Measurements from ENCODE around the gene ADAM22.
"Not testable (repeated sequence)": the region's sequence is repeated elsewhere in the genome, so short reads cannot be mapped to it uniquely, and the experiment has no call there.

Gene ADAM22

GRCh38 chr7:88151119-88151790 is 217.2 kb downstream of the ADAM22 start:
- H3K36me3 ChIP-seq (ENCODE audit: insufficient read depth, low read length): no peaks in the 10 kb centered on the region
- TF ChIP-seq FOXP2 (optimal IDR thresholded peaks at IDR 0.05; ENCODE audit: control extremely low read depth, extremely low read length, insufficient read depth) (no peak), EZH2 (IDR thresholded peaks at IDR 0.05) (no peak), POLR2AphosphoS5 (IDR thresholded peaks at IDR 0.05; ENCODE audit: borderline replicate concordance, low read depth, low read length) (no peak)
- no peak overlapping the region for H3K27ac ChIP-seq
- no peaks in the 10 kb centered on the region for H3K9me3 ChIP-seq (ENCODE audit: low read depth, low read length)
- no peak overlapping the region for H3K9ac ChIP-seq (ENCODE audit: insufficient read length)
- no peak overlapping the region for H3K4me3 ChIP-seq
- no peak for DNase-seq (ENCODE audit: low read depth, low spot score)

GRCh38 chr7:88153378-88153777 is 219.3 kb downstream of the ADAM22 start:
- TF ChIP-seq FOXP2 (optimal IDR thresholded peaks at IDR 0.05; ENCODE audit: control extremely low read depth, extremely low read length, insufficient read depth) (no peak), POLR2AphosphoS5 (IDR thresholded peaks at IDR 0.05; ENCODE audit: borderline replicate concordance, low read depth, low read length) (no peak), EZH2 (IDR thresholded peaks at IDR 0.05) (no peak)
- Histone ChIP-seq H3K4me3 (no peak overlapping the region), H3K36me3 (ENCODE audit: insufficient read depth, low read length) (peaks cover 5% of the 10 kb centered on the region; the same call in 1 of the 2 replicates), H3K9ac (ENCODE audit: insufficient read length) (no peak overlapping the region), H3K9me3 (ENCODE audit: low read depth, low read length) (no peaks in the 10 kb centered on the region), H3K27ac (no peak overlapping the region)
- no peak for DNase-seq (ENCODE audit: low read depth, low spot score)

DNA sequence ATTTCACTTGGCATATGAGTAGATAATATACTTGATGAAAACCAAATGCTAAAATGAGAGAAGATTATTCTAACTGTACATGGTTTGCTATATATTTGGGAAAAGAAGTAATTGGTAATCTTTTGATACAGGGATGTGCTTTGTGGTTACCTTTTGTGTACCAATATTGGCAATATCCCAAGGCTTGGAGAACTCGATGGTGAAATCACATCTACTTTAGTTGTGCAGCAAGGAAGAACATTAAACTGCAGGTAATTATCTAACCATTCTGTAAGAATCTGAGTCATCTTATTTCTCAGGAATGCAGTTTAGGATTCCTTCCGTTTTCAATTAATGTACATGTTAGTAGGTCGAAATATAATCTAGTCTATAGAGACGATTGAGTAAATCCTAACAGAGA is 221.7 kb downstream of the ADAM22 start:
- TF ChIP-seq FOXP2 (optimal IDR thresholded peaks at IDR 0.05; ENCODE audit: control extremely low read depth, extremely low read length, insufficient read depth) (no peak), EZH2 (IDR thresholded peaks at IDR 0.05) (no peak), POLR2AphosphoS5 (IDR thresholded peaks at IDR 0.05; ENCODE audit: borderline replicate concordance, low read depth, low read length) (no peak)
- no peaks in the 10 kb centered on the region for H3K9me3 ChIP-seq (ENCODE audit: low read depth, low read length)
- H3K27ac ChIP-seq: no peak overlapping the region
- peaks cover 5% of the 10 kb centered on the region; the same call in 1 of the 2 replicates for H3K36me3 ChIP-seq (ENCODE audit: insufficient read depth, low read length)
- H3K4me3 ChIP-seq: no peak overlapping the region
- H3K9ac ChIP-seq (ENCODE audit: insufficient read length): no peak overlapping the region
- DNase-seq (ENCODE audit: low read depth, low spot score): no peak

DNA sequence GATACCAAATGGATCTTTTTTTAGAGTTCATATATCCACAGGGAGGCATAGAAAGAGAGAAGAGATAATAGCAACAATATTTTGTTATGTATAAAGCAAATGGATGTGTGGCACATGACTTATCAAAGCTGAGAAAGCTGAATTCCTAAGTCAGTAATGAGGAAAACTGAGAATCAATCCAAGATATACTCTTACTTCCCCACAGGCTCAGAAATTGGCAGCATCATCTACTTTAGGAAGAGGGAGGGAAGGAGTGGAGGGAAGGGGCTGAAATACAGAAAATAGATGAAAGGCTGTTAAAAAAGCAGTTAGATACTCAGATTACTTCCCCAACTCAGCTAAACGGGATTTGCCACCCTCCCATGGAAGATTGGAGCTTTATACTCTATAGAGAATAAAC is 222.3 kb downstream of the ADAM22 start:
- Histone ChIP-seq H3K36me3 (ENCODE audit: insufficient read depth, low read length) (peaks cover 5% of the 10 kb centered on the region; the same call in 1 of the 2 replicates), H3K27ac (no peak overlapping the region), H3K9me3 (ENCODE audit: low read depth, low read length) (no peaks in the 10 kb centered on the region; the same call in 1 of the 2 replicates), H3K9ac (ENCODE audit: insufficient read length) (no peak overlapping the region), H3K4me3 (no peak overlapping the region)
- no peak for DNase-seq (ENCODE audit: low read depth, low spot score)
- no peak for TF ChIP-seq FOXP2 (optimal IDR thresholded peaks at IDR 0.05; ENCODE audit: control extremely low read depth, extremely low read length, insufficient read depth)
- no peak for TF ChIP-seq POLR2AphosphoS5 (IDR thresholded peaks at IDR 0.05; ENCODE audit: borderline replicate concordance, low read depth, low read length)
- TF ChIP-seq EZH2 (IDR thresholded peaks at IDR 0.05): no peak

DNA sequence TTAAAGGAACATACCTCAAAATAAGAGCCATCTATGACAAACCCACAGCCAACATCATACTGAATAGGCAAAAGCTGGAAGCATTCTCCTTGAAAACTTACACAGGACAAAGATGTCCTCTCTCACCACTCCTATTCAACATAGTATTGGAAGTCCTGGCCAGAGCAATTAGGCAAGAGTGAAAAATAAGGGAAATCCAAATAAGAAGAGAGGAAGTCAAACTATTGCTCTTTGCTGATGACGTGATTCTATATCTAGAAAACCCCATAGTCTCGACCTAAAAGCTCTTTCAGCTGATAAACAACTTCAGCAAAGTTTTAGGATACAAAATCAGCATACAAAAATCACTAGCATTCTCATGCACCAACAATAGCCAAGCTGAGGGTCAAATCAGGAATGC is 225.7 kb downstream of the ADAM22 start:
- not testable (repeated sequence) for H3K36me3 ChIP-seq (ENCODE audit: insufficient read depth, low read length)

GRCh38 chr7:88165697-88166096 is 231.6 kb downstream of the ADAM22 start:
- DNase-seq (ENCODE audit: low read depth, low spot score): no peak

More for the DNA sequence above, 225.7 kb downstream of the ADAM22 start:
- not testable (repeated sequence) for DNase-seq (ENCODE audit: low read depth, low spot score); H3K9ac ChIP-seq (ENCODE audit: insufficient read length); H3K27ac ChIP-seq; H3K4me3 ChIP-seq; H3K9me3 ChIP-seq (ENCODE audit: low read depth, low read length)

GRCh38 chr7:88167223-88167622 is 233.2 kb downstream of the ADAM22 start:
- Histone ChIP-seq H3K36me3 (ENCODE audit: insufficient read depth, low read length) (no peaks in the 10 kb centered on the region), H3K9me3 (ENCODE audit: low read depth, low read length) (no peaks in the 10 kb centered on the region), H3K4me3 (no peak overlapping the region), H3K9ac (ENCODE audit: insufficient read length) (no peak overlapping the region), H3K27ac (no peak overlapping the region)
- no peak for TF ChIP-seq EZH2 (IDR thresholded peaks at IDR 0.05)
- TF ChIP-seq FOXP2 (optimal IDR thresholded peaks at IDR 0.05; ENCODE audit: control extremely low read depth, extremely low read length, insufficient read depth): no peak
- DNase-seq (ENCODE audit: low read depth, low spot score): no peak

More at GRCh38 chr7:88165697-88166096, 231.6 kb downstream of the ADAM22 start:
- Histone ChIP-seq H3K9ac (ENCODE audit: insufficient read length) (no peak overlapping the region), H3K27ac (no peak overlapping the region), H3K9me3 (ENCODE audit: low read depth, low read length) (no peaks in the 10 kb centered on the region; the same call in 1 of the 2 replicates), H3K4me3 (no peak overlapping the region), H3K36me3 (ENCODE audit: insufficient read depth, low read length) (no peaks in the 10 kb centered on the region)
- no peak for TF ChIP-seq EZH2 (IDR thresholded peaks at IDR 0.05)
- TF ChIP-seq POLR2AphosphoS5 (IDR thresholded peaks at IDR 0.05; ENCODE audit: borderline replicate concordance, low read depth, low read length): no peak
- no peak for TF ChIP-seq FOXP2 (optimal IDR thresholded peaks at IDR 0.05; ENCODE audit: control extremely low read depth, extremely low read length, insufficient read depth)

GRCh38 chr7:88167721-88168120 is 233.7 kb downstream of the ADAM22 start:
- TF ChIP-seq POLR2AphosphoS5 (IDR thresholded peaks at IDR 0.05; ENCODE audit: borderline replicate concordance, low read depth, low read length) (no peak), FOXP2 (optimal IDR thresholded peaks at IDR 0.05; ENCODE audit: control extremely low read depth, extremely low read length, insufficient read depth) (no peak), EZH2 (IDR thresholded peaks at IDR 0.05) (no peak)
- Histone ChIP-seq H3K27ac (no peak overlapping the region), H3K36me3 (ENCODE audit: insufficient read depth, low read length) (no peaks in the 10 kb centered on the region), H3K9ac (ENCODE audit: insufficient read length) (no peak overlapping the region), H3K9me3 (ENCODE audit: low read depth, low read length) (no peaks in the 10 kb centered on the region), H3K4me3 (no peak overlapping the region)
- DNase-seq (ENCODE audit: low read depth, low spot score): no peak

DNA sequence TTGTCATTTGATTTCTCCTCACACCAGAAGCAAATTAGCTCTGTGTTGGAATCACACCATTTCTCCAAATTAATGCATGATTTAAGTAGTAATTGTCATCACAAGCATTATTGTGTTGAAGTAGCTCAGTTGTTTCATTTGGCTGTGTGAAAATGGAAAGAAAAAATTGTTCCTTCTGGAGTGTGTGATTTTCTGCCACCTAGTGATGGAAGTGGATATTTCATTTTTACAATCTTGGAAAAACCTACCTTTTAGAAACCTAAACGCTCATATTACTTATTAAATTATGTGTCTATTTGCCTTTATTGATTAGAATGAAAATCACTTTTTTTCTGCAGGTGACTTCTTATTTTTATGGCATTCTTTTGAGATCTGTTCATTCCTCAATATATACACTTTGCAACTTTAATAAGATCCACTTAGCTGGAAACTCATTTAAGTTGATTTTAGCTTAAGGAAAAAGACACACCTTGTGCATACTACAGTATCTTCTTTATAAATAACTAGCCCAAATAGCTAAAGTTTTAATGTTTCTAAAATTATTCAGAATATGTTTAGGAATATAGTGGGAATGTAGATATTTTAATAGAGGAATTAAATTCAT is 235.8 kb downstream of the ADAM22 start:
- Histone ChIP-seq H3K9ac (ENCODE audit: insufficient read length) (no peak overlapping the region), H3K36me3 (ENCODE audit: insufficient read depth, low read length) (no peaks in the 10 kb centered on the region), H3K27ac (no peak overlapping the region), H3K9me3 (ENCODE audit: low read depth, low read length) (no peaks in the 10 kb centered on the region), H3K4me3 (no peak overlapping the region)
- no peak for TF ChIP-seq FOXP2 (optimal IDR thresholded peaks at IDR 0.05; ENCODE audit: control extremely low read depth, extremely low read length, insufficient read depth)
- TF ChIP-seq POLR2AphosphoS5 (IDR thresholded peaks at IDR 0.05; ENCODE audit: borderline replicate concordance, low read depth, low read length): no peak
- DNase-seq (ENCODE audit: low read depth, low spot score): no peak
